Fibroblast of the aortic adventitia (primary cell): ENCODE results near the gene KLC4. TPM values are rescaled to one million over a fixed set of nuclear protein-coding genes. Genes with fewer than 3 reads are reported as not detected.

Experiments used
- DNase-seq: peaks from one replicate; pipeline ENCODE4 v3.0.0-alpha.2; 2010; ENCODE audit warnings: low read depth
- H3K4me3 ChIP-seq: 2 replicates; pipeline ENCODE4 v1.5.1; 2011; ENCODE audit warnings: low read depth, mild to moderate bottlenecking, control low read depth, low read length, moderate library complexity
- total RNA-seq: library from RNA; depleted of rRNA; stranded (reverse); fragments of >200 nt; gene quantifications from 2 replicates; pipeline ENCODE4 v1.2.3, GENCODE V29; 2012; ENCODE audit warnings: low replicate concordance
- TF ChIP-seq, protein P1 (sequence below): IDR thresholded peaks from 2 replicates; pipeline ENCODE4 v1.5.1; 2011; ENCODE audit warnings: mild to moderate bottlenecking, low read length, control low read depth, inconsistent platforms; ENCODE audit not compliant: insufficient read depth

Gene KLC4
- total RNA-seq, 1 donor = 11.3 TPM

DNA sequence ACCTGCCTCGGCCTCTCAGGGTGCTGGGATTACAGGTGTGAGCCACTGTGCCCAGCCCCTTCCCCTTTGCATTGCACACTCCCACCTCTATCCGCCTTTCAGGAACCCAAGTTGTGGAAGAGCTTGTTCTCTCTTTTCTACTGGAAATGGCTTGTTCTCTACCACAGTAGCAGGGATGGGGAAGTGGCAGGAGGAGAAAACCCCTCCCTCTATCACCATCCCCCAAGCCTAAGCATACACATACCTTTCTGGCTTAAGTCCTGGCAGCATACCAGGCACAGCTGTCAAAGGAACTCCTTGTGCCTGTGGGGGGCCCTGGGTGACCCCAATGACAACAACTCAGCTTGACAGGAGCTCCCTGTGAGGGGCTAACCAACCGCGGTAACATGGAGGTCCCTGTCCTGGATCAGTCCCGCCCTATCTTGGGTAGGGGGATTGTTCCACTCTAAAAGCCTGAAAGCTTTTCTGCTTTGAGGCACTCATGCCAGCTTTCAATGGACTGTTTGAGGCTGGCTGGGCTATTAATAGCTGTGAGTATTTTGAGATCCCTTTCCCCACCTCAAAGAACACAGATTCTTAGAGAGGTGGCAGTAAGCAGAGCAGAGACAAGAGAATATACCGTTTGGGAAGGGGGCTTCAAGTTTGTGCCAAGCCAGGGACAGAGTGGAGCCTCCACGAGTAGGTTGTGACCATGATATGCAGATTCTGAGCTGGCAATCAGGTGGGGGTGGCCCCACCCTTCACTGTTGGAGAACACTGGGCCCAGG lies 43.1 kb upstream of the KLC4 start:
- TF ChIP-seq, protein P1, sequence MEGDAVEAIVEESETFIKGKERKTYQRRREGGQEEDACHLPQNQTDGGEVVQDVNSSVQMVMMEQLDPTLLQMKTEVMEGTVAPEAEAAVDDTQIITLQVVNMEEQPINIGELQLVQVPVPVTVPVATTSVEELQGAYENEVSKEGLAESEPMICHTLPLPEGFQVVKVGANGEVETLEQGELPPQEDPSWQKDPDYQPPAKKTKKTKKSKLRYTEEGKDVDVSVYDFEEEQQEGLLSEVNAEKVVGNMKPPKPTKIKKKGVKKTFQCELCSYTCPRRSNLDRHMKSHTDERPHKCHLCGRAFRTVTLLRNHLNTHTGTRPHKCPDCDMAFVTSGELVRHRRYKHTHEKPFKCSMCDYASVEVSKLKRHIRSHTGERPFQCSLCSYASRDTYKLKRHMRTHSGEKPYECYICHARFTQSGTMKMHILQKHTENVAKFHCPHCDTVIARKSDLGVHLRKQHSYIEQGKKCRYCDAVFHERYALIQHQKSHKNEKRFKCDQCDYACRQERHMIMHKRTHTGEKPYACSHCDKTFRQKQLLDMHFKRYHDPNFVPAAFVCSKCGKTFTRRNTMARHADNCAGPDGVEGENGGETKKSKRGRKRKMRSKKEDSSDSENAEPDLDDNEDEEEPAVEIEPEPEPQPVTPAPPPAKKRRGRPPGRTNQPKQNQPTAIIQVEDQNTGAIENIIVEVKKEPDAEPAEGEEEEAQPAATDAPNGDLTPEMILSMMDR = no peak
- DNase-seq = no peak
- peak overlapping the region; percentile 13 for H3K4me3 ChIP-seq

DNA sequence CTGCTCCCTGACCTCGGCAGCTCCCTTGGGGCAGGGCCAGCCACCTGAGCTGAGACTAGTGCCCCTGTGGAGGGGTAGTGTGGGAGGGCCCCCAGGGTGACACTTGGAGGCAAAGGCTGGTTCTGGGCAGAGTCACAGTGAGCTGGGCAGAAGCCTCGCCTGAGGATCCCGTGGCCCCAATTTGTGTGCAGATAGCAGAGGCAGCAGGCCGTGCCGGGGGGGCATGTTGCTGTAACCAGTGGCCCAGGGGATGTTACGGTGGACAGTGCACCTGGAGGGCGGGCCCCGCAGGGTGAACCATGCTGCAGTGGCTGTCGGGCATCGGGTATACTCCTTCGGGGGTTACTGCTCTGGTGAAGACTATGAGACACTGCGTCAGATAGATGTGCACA lies 42.5 kb upstream of the KLC4 start:
- TF ChIP-seq, protein P1 = no peak
- no peak for DNase-seq
- H3K4me3 ChIP-seq = no peak overlapping the region

DNA sequence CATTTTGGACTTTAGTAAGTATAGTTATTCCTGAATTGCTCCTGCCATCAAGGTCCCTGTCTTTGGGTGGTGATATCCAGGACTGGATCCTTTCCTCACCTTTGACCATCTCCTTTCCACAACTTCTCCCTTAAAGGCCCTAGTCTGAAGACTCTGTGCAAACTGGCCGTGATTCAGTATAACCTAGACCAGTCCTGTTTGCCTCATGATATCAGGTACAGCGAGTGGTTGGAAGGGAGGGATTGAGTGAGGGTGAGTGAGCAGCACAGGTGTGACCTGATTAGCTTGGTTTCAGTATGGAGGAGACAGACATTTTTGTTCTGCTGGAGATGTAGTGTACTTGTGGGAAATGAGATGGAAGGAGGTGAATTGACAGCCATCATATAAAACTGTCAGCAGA lies 40.3 kb upstream of the KLC4 start:
- TF ChIP-seq, protein P1 = no peak
- DNase-seq = no peak
- no peak overlapping the region for H3K4me3 ChIP-seq

DNA sequence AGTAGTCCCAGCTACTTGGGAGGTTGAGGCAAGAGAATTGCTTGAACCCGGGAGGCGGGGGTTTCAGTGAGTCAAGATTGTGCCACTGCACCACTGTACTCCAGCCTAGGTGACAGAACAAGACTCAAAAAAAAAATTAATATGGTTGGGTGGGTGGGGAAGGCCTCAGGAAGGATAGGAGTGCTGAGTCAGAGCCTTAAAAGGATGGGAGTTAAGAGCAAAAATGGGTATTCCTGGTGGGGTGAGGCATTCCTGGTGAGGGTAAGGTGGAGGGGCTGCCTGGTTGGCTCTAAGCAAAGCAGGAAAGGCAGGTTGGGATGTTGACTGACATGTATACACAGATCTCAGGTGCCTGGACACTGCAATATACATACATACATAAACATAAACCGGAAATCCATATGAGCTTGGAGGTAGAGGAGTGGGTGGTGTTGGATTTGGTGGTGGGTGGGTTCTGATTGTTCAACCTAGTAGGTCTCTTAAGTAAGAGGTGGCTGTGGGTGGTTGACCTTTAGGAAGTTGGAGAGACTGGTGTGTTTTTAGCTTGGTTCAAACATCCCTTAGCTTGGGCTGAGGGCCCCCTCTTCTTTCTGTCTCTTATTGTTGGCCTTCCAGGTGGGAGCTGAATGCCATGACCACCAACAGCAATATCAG lies 39.3 kb upstream of the KLC4 start:
- DNase-seq = no peak
- TF ChIP-seq, protein P1 = no peak

DNA sequence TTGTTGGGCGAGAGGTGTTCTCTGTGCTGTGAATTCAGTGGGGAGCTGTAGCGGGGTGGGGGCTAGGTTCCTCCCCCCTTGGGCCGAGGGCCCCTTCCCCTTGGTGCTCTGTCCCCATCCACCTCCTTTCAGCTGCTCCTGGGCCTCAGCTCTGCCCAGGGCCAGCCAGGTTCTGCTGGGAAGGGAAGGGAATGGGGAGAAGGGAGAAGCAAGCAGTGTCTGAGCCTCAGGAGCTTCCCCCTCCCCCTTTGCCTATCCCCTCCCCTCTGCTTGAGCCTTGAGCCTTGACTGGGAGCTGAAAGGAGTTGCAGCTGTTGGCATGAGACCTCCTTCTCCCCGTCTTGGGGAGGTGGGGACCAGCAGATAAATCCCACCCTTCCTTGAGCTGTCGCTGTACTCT lies 38.6 kb upstream of the KLC4 start:
- H3K4me3 ChIP-seq = peak overlapping the region; percentile 98
- no peak for DNase-seq
- TF ChIP-seq, protein P1 = no peak

More for the DNA sequence above, 39.3 kb upstream of the KLC4 start:
- H3K4me3 ChIP-seq = no peak overlapping the region

DNA sequence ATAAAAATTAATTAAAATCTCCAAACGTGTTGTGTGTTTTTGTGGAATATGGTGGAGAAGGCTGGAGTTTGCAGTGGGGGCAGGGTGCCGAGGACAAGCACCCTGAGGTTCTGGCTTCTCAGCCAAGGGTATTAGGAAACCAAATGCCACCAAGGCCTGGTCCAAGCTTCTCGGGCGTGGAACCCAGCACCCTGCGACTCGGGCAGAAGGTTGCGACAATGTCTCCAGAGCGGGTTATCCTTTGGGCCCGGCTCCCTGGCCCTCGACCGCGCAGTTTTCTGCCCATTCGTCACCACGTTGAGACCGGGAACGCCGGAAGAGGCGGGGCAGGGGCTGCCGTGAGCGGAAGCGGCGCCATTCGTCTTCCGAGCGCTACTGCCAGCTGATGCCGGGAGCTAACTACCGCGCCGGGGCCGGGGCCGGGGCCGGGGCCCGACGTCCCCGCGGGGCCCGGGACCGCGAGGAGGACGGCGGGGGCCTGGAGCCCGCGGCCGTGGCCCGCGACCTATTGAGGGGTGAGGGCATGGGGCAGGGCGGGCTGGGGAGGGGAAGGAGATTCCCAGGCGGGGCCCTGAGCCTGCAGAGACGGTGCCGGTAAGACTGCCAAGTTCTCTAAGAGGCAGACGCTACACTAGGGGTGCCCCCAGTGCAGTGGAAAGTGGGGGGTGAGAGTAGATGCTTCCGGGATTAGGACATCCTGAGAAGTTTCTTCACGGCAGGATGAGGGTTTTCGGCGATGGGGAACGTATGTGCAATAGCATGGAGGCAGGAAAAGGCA lies 38.0 kb upstream of the KLC4 start, which contains the start of gene RRP36:
TSS of gene RRP36 (plus strand) at position 354 of the 778 bp plus-strand sequence. CDS start at position 386, 32 bp downstream.
- TF ChIP-seq, protein P1 = no peak
- DNase-seq = peak; percentile 56

More for the DNA sequence above, 38.0 kb upstream of the KLC4 start, which contains the start of gene RRP36:
- H3K4me3 ChIP-seq = peak within 1 kb of the TSS; percentile 98
